Right lung (tissue), 10 donors: Measurements from ENCODE around the gene BTNL2. TPM values are rescaled to one million over a fixed set of nuclear protein-coding genes. Genes with fewer than 3 reads are reported as not detected.
"Not testable (repeated sequence)": the region's sequence is repeated elsewhere in the genome, so short reads cannot be mapped to it uniquely, and the experiment has no call there.

Experiments
- DNase-seq, 2 donors: peaks; one replicate each; pipeline ENCODE4 v3.0.0-alpha.2; 2013
- long read RNA-seq, 8 donors: transcript quantifications; one replicate each; lab custom pipeline, GENCODE V29; 2026
- polyA plus RNA-seq, 5 donors: library from polyadenylated mRNA; unstranded; fragments of 120-200 nt; gene quantifications; one replicate each; pipeline versions ENCODE4 v1.2.1 to v1.2.3, GENCODE V29; 2013; ENCODE audit warnings: inconsistent platforms in 1 of 5, low replicate concordance in 1 of 5; ENCODE audit not compliant: insufficient read length in 5 of 5, insufficient read depth in 1 of 5

Gene BTNL2
- polyA plus RNA-seq = 1 to 10 TPM in 3 of 5 donors, under 1 TPM in 2; 0.78 to 2.1 (median 1.7) TPM
- long read RNA-seq, donor 1 = 0 reads
- long read RNA-seq, donor 2 = 0 reads
- long read RNA-seq, donor 3 = 0 reads
- long read RNA-seq, donor 4 = 0 reads
- long read RNA-seq, donor 5 = 0 reads
- long read RNA-seq, donor 6, partial matches to known transcripts = 6 of 6 reads
- long read RNA-seq, donor 6, other reads (novel, unspliced or antisense) = 0 of 6 reads
- long read RNA-seq, donor 7 = 0 reads
- long read RNA-seq, donor 8 = 0 reads

- DNase-seq = no peak
Observed at GRCh38 chr6:32406857-32407256, at the start of gene BTNL2. TSS of gene BTNL2 (minus strand) at chr6:32407181. CDS start at chr6:32407123, 58 bp downstream.

DNA sequence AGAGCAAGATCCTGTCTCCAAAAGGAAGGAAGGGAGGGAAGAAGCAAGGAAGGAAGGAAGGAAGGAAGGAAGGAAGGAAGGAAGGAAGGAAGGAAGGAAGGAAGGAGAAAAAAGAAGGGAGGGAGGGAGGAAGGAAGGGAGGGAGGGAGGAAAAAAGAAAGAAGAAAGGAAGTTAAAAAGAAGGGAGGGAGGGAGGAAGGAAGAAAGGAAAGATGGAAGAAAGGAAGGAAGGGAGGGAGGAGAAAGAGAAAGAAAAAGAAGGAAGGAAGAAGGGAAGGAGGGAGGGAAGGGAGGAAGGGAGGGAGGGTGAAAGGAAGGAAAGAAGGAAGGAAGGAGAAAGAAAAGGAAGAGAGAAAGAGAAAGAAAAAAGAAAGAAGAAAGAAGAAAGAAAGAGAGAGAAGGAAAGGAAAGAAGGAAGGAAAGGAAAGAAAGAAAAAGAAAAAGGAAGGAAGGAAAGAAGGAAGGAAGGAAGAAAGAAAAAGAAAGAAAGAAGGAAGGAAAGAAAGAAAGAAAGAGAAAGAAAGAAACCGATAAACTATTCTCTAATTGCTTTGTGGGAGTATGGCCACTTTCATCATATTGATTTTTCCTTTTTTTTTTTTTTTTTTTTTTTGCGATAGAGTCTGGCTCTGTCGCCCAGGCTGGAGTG is 42.2 kb upstream of the BTNL2 start:
- DNase-seq = no peak

DNA sequence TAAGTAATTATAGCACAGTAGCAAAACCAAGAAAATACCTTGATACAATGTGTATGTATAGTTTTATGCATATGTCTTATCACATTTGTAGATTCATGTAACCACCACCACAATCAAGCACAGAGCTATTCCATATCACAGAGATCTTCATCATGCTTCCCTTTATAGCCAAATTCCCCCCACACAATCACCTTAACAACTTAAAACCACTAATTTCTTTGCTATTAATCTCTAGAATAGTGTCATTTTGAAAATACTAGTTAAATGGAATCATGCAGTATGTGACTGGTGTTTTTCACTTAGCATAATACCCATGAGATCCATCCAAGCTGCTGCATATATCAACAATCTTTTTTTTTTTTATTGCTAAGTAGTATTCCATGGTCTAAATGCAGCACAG is 41.0 kb upstream of the BTNL2 start:
- no peak for DNase-seq

- no peak for DNase-seq
Observed at GRCh38 chr6:32445321-32445854, 38.4 kb upstream of the BTNL2 start.

- no peak for DNase-seq
Observed at GRCh38 chr6:32444433-32444832, 37.5 kb upstream of the BTNL2 start.

GRCh38 chr6:32442977-32443552 is 36.1 kb upstream of the BTNL2 start:
- DNase-seq = no peak

- no peak for DNase-seq
Observed at GRCh38 chr6:32442243-32442667, 35.3 kb upstream of the BTNL2 start.

- peak; percentile 18 to 52 for DNase-seq
Observed at GRCh38 chr6:32439602-32440214, 32.7 kb upstream of the BTNL2 start, which contains the start of gene HLA-DRA. TSS of gene HLA-DRA (plus strand) at chr6:32439887. CDS start at chr6:32439951, 64 bp downstream.

DNA sequence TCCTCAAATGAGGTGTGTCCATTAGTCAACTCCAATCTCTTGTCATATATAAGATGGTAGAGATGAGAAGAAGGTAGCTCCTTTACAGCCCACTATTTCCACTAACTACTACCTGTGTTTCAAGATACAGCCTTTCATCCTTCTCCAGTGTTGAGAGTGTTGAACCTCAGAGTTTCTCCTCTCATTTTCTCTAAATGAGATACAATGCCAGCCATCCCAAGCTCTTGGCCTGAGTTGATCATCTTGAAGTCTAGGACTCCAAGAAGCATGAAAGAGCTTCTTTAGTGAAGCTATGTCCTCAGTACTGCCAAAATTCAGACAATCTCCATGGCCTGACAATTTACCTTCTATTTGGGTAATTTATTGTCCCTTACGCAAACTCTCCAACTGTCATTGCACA is 32.2 kb upstream of the BTNL2 start:
- no peak for DNase-seq

GRCh38 chr6:32436995-32437836 is 30.2 kb upstream of the BTNL2 start:
- DNase-seq = no peak

DNA sequence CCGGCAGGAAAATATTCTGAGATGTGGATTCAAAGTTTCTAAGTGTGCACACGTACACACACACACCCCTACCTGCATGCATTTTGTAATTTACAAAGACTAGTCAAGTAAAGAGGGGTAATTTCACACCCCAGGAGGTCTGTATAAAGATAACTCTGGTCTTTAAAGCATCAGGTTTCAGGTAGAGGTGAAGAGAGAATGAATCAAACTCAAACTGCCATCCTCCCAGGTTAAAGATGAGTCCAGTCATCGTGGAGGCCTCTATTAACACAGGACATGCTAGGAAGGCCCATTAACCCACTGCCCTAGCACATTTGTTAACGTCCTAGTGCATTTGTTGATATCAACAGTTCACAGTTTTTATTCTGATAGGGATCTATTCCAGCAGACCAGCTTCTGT is 29.2 kb upstream of the BTNL2 start:
- no peak for DNase-seq

GRCh38 chr6:32433950-32434349 is 27.0 kb upstream of the BTNL2 start:
- not testable (repeated sequence) for DNase-seq

DNA sequence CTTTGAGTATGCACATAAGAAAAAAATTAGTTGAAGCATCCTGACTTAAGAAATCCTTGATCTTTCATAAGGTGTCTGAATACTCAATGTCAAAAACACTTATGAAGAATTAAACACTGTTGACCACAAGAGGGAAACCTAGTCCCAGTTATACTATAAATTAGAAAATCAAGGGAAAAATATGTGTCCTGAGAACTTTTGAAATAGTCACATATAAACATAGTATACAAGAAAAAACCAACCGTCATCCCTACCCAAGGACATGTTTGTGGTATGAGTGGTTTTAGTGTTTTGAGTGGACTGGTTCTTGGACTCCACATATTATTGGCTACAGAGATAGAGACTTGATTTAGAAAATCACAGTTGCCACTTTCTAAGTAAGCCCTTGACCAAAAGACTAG is 25.1 kb upstream of the BTNL2 start:
- peak in 1 of 2 donors; percentile 8 for DNase-seq

DNA sequence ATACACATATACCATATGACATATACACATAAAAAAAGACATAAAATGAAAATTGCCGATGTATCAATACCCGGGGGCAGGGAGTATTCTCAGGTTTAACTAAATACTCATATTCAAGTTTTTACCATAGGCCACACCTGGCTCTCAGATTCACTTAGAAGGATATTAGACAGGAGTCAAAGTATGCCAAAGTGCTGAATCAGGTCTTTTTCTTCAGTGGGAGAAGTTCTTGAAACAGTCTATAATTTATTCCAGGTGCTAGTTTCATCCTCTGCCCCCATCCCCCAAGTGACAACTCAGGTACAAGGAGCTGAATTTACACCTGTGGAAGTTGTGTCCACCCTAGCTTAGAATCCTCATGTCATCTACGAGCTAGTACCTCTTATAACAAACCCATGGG is 24.2 kb upstream of the BTNL2 start:
- no peak for DNase-seq

- no peak for DNase-seq
Observed at GRCh38 chr6:32430179-32430578, 23.2 kb upstream of the BTNL2 start.

- no peak for DNase-seq
Observed at GRCh38 chr6:32427934-32428474, 21.0 kb upstream of the BTNL2 start.

DNA sequence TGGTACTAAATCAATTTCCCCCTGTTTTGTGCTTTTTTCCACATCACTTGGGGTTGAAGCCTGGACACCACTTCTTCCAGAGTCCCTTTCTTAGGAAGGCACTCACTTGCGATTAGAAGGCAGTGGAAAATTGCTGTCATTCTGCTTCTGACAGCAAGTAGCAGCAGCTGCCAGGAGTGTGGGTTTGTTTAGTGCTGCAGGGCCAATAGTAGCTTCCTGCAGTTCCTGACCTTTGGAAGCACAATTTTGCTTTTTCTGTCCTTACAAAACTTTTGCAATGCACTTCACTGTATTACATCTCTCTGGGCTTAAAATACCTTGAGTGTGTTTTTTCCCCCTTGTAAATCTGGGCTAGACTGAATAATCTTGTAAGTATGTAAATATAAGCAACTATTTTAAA is 20.2 kb upstream of the BTNL2 start:
- DNase-seq = no peak

GRCh38 chr6:32426338-32426737 is 19.4 kb upstream of the BTNL2 start:
- no peak for DNase-seq

DNA sequence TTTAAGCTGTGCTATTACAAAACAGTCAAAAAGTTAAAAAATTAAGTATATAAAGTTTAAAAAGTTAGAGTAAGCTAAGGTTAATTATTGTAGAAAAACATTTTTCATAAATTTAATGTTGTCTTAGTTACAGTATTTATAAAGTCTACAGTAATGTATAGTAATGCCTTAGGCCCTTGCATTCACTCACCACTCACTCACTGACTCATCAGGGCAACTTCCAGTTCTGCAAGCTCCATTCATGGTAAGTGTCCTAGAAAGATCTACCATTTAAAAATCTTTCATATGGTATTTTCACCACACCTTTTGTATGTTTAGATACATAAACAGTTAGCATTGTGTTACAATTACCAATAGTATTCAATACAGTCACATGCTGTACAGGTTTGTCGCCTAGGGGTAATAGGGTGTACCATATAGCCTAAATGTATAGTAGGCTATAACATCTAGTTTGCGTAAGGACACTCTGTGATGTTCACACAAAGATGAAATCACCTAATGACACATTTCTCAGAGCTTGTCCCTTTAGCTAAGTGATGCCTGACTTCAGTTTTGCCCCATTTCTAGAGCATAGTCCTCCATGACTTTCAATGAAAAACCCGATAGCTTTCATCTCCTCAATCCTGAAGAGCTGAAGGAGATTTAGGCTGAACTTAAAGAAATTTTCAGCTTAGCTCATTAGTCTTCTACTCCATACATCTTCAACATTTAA is 17.8 kb upstream of the BTNL2 start:
- DNase-seq = no peak

DNA sequence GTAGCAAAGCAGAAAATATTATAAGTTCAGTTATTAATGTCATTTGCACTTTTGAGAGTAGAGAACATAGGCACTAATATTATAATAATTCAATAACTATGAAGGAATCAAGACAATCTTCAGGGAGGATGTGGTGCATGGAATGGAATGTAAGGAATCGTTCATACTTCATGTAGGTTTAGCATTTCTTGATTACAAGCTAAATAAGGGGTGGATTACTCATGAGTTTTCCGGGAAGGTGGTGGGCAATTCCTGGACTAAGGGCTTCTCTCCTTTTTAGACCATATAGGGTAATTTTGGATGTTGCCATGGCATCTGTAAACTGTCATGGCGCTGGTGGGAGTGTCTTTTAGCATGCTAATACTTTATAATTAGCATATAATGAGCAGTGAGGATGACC is 9.1 kb upstream of the BTNL2 start:
- DNase-seq = no peak
